BLaER1 (cell line): ENCODE results near the gene RNF208.

Experiments
- H3K27ac ChIP-seq: shearing (Covaris generic); formaldehyde crosslinking; 2 replicates; pipeline ENCODE4 v1.8.1; 2022
- H3K27me3 ChIP-seq: shearing (Covaris generic); formaldehyde crosslinking; 2 replicates; pipeline ENCODE4 v1.8.1; 2022
- H3K36me3 ChIP-seq: shearing (Covaris generic); formaldehyde crosslinking; 2 replicates; pipeline ENCODE4 v1.8.1; 2022
- H3K4me1 ChIP-seq: shearing (Covaris generic); formaldehyde crosslinking; 2 replicates; pipeline ENCODE4 v1.8.1; 2022
- H3K4me2 ChIP-seq: shearing (Covaris generic); formaldehyde crosslinking; 2 replicates; pipeline ENCODE4 v1.8.1; 2022
- H3K4me3 ChIP-seq: shearing (Covaris generic); formaldehyde crosslinking; 2 replicates; pipeline ENCODE4 v1.8.1; 2022
- H3K9ac ChIP-seq: shearing (Covaris generic); formaldehyde crosslinking; 2 replicates; pipeline ENCODE4 v1.8.1; 2022
- H3K9me3 ChIP-seq: shearing (Covaris generic); formaldehyde crosslinking; 2 replicates; pipeline ENCODE4 v1.8.1; 2022
- H4K20me1 ChIP-seq: shearing (Covaris generic); formaldehyde crosslinking; 2 replicates; pipeline ENCODE4 v1.8.1; 2022
- Cebpa-rat ChIP-seq: shearing (Covaris generic); IDR thresholded peaks from 2 replicates; pipeline ENCODE4 v1.8.1; 2022

Gene RNF208

DNA sequence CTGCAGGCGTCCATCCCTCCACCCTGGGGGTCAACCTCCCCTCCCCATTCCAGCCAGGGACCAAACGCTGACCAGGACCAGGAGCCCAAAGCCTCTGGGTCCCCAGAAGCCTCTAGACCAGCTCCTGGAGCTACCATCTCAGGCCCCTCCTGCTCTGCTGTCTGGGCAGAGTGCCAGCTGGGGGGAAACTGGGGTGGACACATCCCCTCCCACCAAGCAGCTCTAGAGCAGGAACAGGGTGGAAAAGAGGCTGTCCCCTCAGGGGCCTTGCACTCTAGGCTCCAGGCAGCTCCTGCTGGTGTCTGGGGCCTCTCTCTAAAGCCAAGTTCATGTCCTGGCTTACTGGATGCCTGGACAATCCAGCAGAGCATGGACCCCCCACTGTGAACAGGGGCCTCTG lies 29.2 kb downstream of the RNF208 start:
- H3K4me3 ChIP-seq: no peak overlapping the region
- TF ChIP-seq Cebpa-rat: no peak
- peak overlapping the region; percentile 51 for H3K27ac ChIP-seq
- peaks cover 89% of the 10 kb centered on the region for H4K20me1 ChIP-seq
- no peaks in the 10 kb centered on the region for H3K27me3 ChIP-seq
- peaks cover 65% of the 10 kb centered on the region for H3K4me1 ChIP-seq
- peak overlapping the region; percentile 48; the same call in 1 of the 2 replicates for H3K9ac ChIP-seq
- H3K4me2 ChIP-seq: 0 out of 2 replicates have a peak overlapping the region, but pooled peaks have one; percentile 100
- peaks cover 42% of the 10 kb centered on the region for H3K36me3 ChIP-seq
- H3K9me3 ChIP-seq: no peaks in the 10 kb centered on the region

GRCh38 chr9:137192448-137192780 lies 29.6 kb downstream of the RNF208 start:
- H3K4me3 ChIP-seq: no peak overlapping the region
- no peak for TF ChIP-seq Cebpa-rat
- H3K9me3 ChIP-seq: no peaks in the 10 kb centered on the region
- H3K4me2 ChIP-seq: peak overlapping the region; percentile 100; the same call in 1 of the 2 replicates
- H3K36me3 ChIP-seq: peaks cover 44% of the 10 kb centered on the region
- peak overlapping the region; percentile 51; the same call in 1 of the 2 replicates for H3K27ac ChIP-seq
- peaks cover 65% of the 10 kb centered on the region for H3K4me1 ChIP-seq
- no peaks in the 10 kb centered on the region for H3K27me3 ChIP-seq
- H4K20me1 ChIP-seq: peaks cover 89% of the 10 kb centered on the region
- H3K9ac ChIP-seq: peak overlapping the region; percentile 85; the same call in 1 of the 2 replicates

- Histone ChIP-seq H3K27ac (peak overlapping the region; percentile 91), H3K4me1 (peaks cover 66% of the 10 kb centered on the region), H3K4me3 (no peak overlapping the region), H3K9ac (peak overlapping the region; percentile 85), H3K27me3 (no peaks in the 10 kb centered on the region), H3K36me3 (peaks cover 49% of the 10 kb centered on the region), H3K4me2 (peak overlapping the region; percentile 100), H4K20me1 (peaks cover 89% of the 10 kb centered on the region), H3K9me3 (no peaks in the 10 kb centered on the region)
- TF ChIP-seq Cebpa-rat: no peak
Observed at GRCh38 chr9:137191691-137192447, 30.2 kb downstream of the RNF208 start.

GRCh38 chr9:137191245-137191644 lies 30.8 kb downstream of the RNF208 start:
- peak overlapping the region; percentile 91 for H3K27ac ChIP-seq
- peaks cover 72% of the 10 kb centered on the region for H3K4me1 ChIP-seq
- H4K20me1 ChIP-seq: peaks cover 89% of the 10 kb centered on the region
- peak overlapping the region; percentile 85 for H3K9ac ChIP-seq
- no peaks in the 10 kb centered on the region for H3K9me3 ChIP-seq
- peak overlapping the region; percentile 43; the same call in 1 of the 2 replicates for H3K4me3 ChIP-seq
- peaks cover 55% of the 10 kb centered on the region for H3K36me3 ChIP-seq
- peak overlapping the region; percentile 100 for H3K4me2 ChIP-seq
- no peak for TF ChIP-seq Cebpa-rat
- no peaks in the 10 kb centered on the region for H3K27me3 ChIP-seq

DNA sequence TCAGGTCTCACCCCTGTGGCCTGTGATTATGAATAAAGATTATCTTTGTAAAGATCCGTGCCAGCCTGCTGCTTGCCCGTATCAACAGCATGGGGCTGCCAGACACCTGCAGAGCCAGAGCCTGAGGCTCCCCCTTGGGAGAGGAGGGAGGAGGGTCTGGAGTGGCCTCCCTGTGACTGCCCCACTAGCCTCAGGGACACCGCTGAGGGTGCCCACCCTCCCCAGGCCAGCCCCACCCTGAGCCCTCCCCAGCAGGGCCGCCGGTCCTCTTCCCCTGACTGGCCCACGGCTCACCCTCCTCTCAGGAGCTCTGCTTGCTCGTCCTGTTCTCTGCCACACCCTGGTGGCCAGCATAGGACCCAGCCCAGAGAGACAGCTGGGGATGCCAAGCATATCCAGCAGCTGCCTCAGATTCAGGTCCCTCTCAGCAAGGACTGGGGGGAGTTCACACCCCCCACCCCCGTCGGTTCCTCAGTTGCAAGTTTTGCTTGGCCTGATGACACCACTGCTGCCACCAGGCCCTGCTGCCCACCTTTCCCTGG lies 31.7 kb downstream of the RNF208 start:
- Histone ChIP-seq H3K9ac (peak overlapping the region; percentile 85), H4K20me1 (peaks cover 89% of the 10 kb centered on the region), H3K4me2 (peak overlapping the region; percentile 100), H3K36me3 (peaks cover 63% of the 10 kb centered on the region), H3K4me3 (peak overlapping the region; percentile 87), H3K27ac (peak overlapping the region; percentile 91), H3K27me3 (no peaks in the 10 kb centered on the region), H3K4me1 (peaks cover 78% of the 10 kb centered on the region), H3K9me3 (no peaks in the 10 kb centered on the region)
- no peak for TF ChIP-seq Cebpa-rat

GRCh38 chr9:137189297-137190295 lies 32.4 kb downstream of the RNF208 start:
- Histone ChIP-seq H4K20me1 (peaks cover 89% of the 10 kb centered on the region), H3K4me3 (peak overlapping the region; percentile 87), H3K4me1 (peaks cover 76% of the 10 kb centered on the region), H3K9ac (peak overlapping the region; percentile 85), H3K9me3 (no peaks in the 10 kb centered on the region), H3K36me3 (peaks cover 68% of the 10 kb centered on the region), H3K4me2 (peak overlapping the region; percentile 100), H3K27ac (peak overlapping the region; percentile 91), H3K27me3 (no peaks in the 10 kb centered on the region)
- no peak for TF ChIP-seq Cebpa-rat

- Histone ChIP-seq H4K20me1 (peaks cover 86% of the 10 kb centered on the region), H3K27ac (peak within 1 kb of the TSS; percentile 91), H3K4me3 (peak within 1 kb of the TSS; percentile 87), H3K36me3 (peaks cover 77% of the 10 kb centered on the region), H3K4me1 (peaks cover 67% of the 10 kb centered on the region), H3K4me2 (peak within 1 kb of the TSS; percentile 100), H3K9me3 (no peaks in the 10 kb centered on the region), H3K9ac (peak within 1 kb of the TSS; percentile 85), H3K27me3 (no peaks in the 10 kb centered on the region)
- no peak for TF ChIP-seq Cebpa-rat
Observed at GRCh38 chr9:137188490-137189296, 33.3 kb downstream of the RNF208 start, which contains the start of the genes ANAPC2 and SSNA1. ANAPC2 (minus strand) TSS chr9:137188560; CDS start chr9:137188532, 28 bp downstream. SSNA1 (plus strand) TSS chr9:137188676; CDS start chr9:137188727, 51 bp downstream.

GRCh38 chr9:137188086-137188489 lies 34.0 kb downstream of the RNF208 start:
- Histone ChIP-seq H3K27ac (peak overlapping the region; percentile 91), H3K27me3 (no peaks in the 10 kb centered on the region), H3K9me3 (no peaks in the 10 kb centered on the region), H3K36me3 (peaks cover 79% of the 10 kb centered on the region), H4K20me1 (peaks cover 80% of the 10 kb centered on the region), H3K4me2 (peak overlapping the region; percentile 99), H3K9ac (peak overlapping the region; percentile 85), H3K4me1 (peaks cover 61% of the 10 kb centered on the region), H3K4me3 (peak overlapping the region; percentile 87)
- TF ChIP-seq Cebpa-rat: no peak

GRCh38 chr9:137187386-137187785 lies 34.7 kb downstream of the RNF208 start:
- Histone ChIP-seq H3K4me1 (peaks cover 54% of the 10 kb centered on the region), H3K9me3 (no peaks in the 10 kb centered on the region), H3K4me3 (peak overlapping the region; percentile 87), H3K27me3 (no peaks in the 10 kb centered on the region), H3K36me3 (peaks cover 79% of the 10 kb centered on the region), H3K4me2 (peak overlapping the region; percentile 99), H3K27ac (no peak overlapping the region), H4K20me1 (peaks cover 76% of the 10 kb centered on the region), H3K9ac (peak overlapping the region; percentile 85)
- TF ChIP-seq Cebpa-rat: no peak
